GM18867 (cell line): Measurements from ENCODE around the gene JAKMIP2.

Experiments
- ATAC-seq: cut with Tn5 transposase; IDR thresholded peaks from one replicate; pipeline ENCODE4 v1.9.1; 2021; ENCODE audit warnings: mild to moderate bottlenecking, moderate library complexity; ENCODE audit not compliant: unreplicated experiment

Gene JAKMIP2

DNA sequence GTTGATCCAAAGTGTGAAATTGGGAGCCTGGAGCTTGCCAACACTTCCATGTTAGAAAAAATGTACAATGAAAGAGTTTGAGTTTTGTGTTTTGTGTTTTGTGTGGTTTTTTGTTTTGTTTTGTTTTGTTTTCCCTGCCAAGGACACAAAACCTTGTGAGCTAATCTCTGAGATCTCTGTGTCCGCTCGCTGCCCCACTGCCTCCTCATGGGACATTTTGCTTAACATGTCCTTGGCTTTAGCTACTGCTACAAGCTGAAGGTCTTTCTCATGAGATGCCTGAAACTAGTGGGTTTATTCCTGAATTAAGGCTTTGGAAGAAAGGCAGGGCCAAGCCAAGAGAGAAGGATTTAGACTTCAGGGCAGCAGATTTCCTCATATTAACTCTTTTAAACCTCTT, 7.3 kb upstream of the JAKMIP2 start:
- no peak for ATAC-seq

DNA sequence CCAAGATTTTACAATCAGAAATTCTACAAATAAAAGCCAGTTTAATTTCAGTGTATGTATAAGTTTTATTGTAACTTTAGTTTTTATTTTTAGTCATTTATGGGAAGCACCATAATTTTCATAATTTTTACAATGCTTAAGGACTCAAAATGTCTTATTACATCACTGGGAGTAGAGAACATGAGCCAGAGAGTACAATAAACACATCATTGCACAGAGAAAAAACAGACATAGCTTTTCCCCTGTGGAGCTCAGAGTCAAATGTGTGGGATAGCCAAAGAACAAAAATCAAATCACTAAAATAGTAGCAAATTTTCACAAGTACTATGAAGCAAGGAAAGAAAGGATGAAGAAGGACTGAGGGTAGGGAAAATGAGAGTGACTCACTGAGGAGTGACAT, 5.5 kb upstream of the JAKMIP2 start:
- no peak for ATAC-seq

DNA sequence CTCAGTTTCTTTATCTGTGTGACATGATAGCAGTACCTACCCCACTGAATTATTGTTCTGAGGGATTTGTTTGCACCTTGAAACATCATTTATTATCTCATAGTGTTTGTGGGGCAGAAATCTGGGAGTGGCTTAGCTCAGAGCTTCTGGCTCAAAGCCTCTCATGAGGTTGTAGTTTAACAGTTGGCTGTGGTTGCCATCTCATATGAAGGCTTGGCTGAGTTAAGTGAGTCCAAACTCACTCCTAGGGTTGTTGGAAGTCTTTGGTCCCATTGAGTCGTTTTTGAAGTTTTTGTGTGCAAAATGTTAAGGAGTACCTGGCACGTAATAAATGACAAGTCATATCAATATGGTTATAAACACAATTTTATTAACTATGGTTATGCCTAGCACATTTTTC, 3.6 kb upstream of the JAKMIP2 start:
- ATAC-seq = no peak

DNA sequence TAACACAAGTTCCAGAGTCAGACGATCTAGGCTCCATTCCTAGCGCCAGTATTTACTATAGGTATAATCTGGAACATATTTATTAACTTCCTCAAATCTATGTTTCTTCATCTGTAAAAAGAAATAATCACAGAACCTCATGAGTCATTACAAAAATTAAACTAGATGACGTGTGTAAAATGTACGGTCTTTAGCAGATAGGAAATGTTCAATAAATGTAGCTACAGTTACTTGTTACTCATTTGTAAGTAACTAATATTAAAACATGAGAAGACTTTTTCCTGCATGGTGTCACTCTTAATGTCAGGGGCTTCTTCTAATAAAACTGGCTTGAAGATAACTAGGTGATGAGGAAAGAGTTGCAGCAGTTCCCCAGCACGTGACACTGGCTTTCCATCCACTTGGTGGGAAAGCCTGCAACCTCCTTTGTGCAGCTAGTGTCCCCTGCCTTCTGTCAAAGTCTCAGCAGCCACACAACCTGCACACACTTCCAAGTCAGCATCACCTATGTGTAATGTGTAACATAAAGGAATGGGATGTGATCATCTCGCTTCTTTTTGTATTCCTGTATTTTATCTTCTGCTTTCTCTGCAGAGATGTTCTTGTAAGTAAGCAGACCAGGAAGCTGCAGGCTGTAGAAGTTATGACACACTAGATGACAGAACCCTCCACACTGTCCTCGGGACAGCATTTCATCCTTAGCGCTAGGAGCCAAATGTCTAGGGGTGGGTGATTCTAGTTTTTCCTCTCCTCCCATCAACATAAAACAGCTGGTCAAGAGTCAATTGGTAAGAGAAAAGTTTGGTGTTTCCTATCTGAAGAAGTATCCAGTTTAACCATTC, 1.8 kb upstream of the JAKMIP2 start:
- ATAC-seq = no peak

DNA sequence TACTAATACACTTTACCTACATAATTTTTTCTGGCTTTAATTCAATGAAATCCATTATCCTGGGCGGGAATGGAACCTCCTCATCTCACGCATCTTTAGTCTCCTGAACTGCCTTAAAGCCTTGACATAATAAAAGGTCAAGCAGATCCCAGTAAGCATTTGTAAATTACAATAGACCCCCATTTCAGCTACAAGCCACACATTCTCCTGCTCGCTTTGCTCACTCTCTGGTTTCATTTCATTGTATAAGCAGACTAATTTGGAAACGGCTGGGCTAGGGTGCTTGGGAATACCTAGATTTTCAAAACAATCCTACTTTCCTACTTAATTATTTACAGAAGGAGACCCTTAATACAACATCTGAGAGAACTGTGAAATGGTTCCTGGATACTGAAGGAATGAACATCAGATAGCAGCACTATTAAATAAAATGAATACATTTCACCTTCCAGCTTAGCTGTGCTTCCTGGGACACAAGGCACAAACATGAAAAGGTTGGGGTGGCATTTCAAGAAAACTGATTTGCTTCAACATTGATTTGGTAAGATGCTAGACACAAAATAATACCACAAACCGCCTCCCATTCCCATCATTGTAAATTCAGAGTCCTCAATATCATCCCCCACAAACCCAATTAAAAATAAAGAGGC, 1.5 kb downstream of the JAKMIP2 start:
- ATAC-seq = no peak

DNA sequence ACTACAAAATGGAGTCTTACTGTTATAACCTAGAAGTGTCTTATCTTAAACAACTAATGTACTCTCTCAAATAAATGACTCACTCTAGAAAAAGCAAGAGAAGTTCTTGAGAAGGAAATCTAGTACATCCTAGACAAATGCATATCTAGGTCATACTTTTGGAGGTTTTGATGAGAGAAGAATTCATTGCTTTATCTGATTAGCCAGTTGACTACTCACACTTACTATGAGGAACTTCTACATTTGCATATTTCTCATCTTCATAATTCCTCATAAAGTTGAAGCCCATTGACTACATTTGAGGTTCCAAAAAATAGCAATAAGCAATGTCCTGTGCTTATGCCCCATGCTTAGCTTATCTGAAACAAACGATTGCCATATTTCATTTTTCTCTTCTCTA, 2.8 kb downstream of the JAKMIP2 start:
- ATAC-seq = no peak

DNA sequence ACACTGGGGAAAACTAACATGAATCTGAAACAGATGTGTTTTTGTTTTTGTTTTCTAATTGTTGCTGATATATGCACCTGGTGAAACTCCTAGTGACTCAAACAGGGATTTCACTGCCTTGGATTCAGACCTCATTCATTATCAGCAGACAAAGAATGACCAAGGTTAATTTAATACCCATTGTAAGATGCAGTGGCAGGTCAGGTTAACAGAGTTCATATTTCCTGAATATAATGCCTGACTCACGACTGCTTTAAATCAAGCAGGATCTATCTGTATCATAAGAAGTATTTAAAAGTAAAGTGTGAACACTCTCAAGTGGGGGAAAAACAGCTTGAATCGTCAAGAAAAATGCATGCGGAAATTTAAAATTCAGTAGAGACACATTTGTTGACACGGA, 5.5 kb downstream of the JAKMIP2 start:
- ATAC-seq = no peak

DNA sequence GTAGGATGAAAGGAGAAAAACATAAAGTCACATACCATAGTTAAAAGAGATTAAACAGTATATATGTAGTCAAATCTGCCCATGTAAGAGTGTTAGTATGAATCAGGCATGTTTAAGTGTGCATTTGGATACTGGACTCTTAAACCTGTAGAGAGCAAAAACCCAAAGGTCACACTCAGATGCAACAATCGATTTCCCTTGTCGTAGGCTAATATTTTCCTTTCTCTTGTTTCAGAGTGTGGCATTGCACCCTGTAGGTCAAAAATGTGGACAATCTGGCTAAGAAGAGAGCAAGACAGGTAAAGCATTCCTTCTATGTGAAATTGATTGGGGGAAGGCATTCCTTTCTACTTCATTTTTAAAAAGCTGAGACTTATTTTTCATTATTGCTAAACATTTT, 8.9 kb downstream of the JAKMIP2 start:
- ATAC-seq = no peak

DNA sequence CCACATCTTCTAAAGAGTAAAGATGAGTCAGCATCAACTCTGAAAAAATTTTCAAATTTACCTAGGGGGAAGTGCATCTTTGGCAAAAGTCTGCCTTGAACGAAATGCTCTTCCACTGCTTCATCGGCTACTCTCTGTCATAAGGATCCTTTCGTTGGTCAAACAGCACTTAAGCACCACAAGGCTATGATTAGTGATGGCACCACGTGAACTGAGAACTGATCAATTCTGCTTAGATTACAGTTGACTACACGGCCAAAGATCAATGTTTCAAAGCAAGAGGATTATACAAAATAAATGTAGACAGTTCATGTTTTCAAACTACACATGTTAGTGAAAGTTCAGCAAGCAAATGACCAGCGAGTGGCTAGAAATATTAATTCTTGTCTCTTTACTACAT, 9.4 kb downstream of the JAKMIP2 start:
- ATAC-seq = no peak

DNA sequence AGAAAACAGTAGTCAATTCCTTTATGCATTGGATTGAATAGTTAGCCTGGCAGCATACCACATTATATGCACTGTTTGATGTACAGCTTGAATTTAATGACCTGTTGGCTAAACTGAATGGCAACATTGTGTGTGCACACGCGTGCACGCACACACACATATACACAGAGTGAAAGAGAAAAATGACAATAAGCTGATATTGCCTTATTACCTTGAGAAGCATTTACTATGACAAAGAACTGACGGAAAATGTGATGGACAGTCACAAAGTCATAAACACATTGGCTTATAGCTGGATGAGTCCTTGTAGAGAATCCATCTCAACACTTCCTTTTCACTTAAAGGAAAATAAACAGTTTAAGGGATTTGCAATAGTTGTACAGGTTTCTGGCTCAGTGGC, 15.5 kb downstream of the JAKMIP2 start:
- ATAC-seq = no peak

DNA sequence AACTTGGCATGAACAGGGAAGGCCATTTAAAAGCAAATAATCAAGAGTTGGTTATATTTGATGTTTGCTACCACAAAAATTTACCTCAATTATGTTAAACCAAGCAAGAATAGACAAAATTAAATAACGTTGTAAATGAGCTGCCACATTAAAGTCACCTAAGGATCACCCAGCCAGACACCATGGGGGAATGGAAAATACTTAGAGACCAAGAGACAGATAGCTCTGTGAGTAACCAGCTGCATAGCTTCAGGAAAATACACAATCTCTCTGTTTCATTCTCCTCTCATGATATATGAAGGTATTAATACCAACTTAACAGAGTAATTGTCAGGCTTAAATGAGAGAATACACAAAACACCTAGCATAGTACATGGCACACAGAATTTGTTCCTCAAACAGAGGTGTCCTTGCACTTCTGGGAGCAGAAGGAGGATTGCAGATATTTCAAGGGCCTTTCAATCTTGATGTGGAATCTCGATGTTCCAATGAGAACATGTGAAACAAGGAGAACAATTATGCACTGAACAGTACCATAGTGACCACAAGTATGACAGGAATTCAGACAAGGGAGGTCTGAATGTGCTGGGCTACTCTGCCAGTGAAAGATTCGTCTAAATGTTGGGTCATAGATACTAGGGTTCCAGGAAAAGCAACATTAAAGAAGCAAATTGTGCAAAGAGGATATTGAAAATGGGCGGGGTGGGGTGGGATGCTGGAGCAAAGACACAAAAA, 18.6 kb downstream of the JAKMIP2 start:
- no peak for ATAC-seq

DNA sequence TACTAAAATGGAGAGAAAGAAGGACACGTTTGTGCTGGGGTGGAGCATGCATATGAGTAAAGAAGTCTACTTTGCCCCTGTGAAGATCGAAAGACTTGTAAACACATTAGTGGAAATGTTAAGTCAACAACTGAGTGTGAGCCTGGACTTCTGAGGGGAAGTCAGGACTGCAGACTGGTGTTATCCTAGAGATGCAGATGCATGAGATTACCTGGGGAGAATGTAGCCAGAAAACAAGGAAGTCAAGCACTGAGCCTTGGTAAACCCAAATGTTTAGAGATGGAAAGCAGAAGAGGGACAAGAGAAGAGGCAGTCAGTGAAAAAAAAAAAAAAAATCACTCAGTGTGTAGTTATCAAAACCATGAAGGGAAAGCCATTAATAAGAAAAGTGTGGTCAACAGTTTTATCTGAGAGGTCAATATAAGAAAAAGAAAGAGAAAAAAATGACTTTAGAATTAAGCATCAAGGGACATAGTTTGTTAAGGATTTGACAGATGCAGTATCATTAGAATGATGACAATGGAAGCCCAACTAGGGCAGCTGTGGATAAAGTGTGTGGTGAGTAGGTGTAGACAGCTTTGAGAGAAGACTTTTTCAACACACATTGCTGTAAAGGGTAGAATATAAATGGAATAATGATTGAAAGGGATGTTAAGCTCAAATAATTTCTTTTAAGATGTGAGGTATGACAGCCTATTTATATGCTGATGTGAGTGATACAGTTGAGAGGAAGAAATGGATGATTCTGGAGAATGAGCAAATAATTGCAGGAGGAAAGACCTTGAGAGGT, 22.2 kb downstream of the JAKMIP2 start:
- no peak for ATAC-seq

DNA sequence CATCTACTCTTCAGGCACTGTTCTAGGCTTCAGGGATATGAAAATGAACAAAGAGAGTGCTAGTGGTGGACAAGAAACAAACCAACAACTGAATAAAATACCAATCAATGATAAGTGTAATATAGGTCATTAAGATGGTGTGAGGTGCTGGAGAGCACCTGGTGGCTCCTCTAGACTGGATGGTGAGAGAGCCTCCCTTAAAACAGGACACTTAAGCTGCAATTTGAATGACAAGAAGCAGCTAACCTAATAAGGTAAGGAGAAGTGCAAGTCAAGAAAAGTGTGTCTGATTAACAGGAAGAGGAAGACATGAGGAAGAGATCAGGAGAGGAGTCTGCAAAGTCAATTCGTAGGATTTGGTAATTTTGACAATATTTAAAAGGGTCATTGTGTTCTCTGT, 23.1 kb downstream of the JAKMIP2 start:
- no peak for ATAC-seq

DNA sequence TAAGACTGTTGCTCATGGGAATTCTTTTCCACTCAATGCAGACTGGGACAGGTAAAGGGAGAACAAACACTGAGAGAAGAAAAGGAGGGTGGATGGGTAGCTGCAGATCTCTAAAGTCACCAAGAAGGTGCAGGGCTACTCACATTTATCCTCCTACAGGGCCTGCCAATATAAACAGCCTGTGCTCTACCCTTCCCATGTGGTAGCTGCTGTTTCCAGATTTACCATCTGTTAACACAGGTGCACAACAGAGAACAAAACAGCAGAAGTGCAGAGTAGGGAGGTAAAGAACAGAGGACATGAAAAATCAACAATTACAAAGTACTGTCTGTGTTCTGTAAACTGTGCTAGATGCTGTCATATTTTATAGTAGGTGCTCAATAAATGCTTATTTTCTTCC, 26.0 kb downstream of the JAKMIP2 start:
- ATAC-seq = no peak

DNA sequence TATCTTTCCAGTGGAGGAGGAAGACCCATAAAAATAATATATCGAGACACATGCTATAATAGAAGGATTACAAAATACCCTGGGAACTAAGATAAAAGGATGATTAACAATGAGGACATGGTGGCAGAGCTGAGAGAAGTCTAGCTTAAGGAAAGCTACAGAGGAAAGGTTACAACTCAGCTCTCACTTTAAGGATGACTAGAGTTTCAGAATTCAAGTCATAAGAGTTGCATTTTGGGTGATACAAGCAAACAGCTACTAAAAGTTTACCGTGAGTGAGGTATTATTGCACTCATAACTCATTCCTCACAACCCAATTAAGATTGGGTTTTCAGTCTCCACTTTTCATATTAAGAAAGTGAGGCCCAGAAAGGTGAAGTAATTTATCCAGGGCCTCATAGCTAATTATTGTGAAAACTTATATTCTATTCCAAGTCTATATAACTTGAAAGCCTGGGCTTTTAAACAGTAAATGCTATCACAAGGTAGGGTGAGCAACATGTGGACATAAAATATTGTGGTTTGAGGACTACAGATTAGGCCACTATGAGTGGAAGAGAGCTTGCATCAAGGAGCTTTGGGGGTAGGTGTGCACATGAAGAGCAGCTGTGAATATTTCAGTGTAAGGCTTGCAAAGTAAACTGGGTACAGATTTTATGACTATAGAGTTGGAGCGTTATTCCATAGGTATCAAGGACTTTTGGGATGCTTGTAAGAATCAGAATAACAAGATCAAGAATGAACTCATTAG, 28.0 kb downstream of the JAKMIP2 start:
- no peak for ATAC-seq

DNA sequence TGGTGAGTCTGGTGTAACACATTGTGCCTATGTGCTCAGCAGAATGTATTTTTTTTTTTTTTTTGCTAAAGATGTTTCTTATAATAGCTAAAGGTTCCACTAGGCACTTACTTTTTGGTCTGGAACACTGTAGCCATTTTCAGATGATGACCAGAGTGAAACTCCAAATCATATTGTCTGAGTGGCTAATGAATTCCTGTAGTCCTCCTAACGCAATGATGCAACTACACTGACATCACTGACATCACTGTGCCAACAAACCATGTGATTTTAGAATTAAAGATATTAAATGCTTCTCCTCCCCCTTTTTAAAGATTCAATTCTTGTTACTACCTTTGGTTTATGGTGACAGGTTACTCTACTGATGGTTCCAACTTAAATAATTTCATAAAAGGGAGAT, 28.8 kb downstream of the JAKMIP2 start:
- ATAC-seq = no peak

DNA sequence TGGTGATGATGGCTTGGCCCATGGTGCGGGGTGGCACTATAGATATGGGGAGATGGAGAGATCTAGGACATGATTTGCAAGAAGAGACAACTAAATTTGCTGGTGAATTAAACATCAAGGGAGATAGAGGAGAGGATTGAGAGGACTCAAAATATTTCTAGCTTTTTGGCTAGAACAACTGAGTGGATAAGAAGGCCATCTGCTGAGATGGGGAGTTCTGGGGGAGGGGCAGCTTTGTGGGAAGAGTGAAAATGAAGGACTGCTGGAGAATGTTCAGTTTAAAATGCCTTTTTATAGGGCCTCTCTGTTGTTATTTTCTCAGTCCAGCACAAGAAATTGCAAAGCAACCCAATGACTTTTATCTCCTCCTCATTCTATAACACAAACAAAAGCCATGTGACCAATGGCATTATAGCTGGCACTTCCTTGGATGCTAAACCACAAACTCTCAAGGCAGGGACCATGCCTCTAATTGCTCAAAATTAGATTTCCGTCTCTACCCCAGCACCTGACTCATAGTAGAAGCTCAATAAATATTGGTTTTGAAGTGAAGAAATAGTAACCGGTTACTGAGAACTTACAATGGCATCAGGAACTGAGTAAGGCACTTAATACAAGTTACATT, 29.8 kb downstream of the JAKMIP2 start:
- no peak for ATAC-seq

DNA sequence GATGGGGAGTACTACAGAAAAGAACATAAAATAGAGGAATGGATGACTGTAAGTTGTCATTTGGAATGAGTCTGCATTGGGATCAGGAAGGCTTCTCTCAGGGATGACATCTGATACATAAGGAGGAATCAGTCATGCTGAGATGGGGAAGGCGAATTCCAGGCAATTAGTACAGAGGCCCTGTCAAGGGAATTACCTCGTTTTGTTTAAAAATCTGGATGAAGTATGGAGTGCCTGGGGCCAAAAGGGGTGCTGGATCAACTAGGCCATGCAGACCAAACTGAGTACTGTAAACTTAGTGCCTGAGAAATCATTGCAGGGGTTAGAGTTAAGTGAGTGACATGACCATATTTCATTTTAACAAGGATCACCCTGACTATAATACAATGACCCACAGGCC, 30.5 kb downstream of the JAKMIP2 start:
- no peak for ATAC-seq

DNA sequence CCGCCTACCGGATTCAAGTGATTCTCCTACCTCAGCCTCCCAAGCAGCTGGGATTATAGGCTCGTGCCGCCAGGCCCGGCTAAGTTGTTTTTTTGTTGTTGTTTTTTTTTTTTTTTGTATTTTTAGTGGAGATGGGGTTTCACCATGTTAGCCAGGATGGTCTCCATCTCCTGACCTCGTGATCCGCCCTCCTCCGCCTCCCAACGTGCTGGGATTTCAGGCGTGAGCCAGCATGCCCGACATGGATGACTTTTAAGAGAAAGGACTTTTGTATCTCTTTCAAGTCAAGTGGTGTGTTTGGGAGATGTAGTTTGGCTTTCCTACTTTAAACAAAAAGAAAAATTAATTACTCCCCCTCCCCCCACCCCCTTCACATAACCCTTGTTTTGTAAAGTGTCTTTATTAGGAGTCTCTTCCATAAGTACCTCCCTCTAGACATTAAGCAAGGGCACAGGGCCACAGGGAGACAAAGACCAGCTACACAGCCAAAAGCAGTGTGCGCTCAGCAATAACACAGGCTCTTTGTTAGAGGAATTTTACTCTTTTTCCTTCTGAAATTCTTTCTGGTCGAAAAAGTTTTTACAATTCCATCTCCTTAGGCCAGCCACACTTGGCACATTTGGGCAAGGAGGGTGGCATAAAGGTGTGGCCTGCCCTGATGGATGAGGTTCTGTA, 31.2 kb downstream of the JAKMIP2 start:
- ATAC-seq = no peak
